H54 (cell line): Measurements from ENCODE around the gene ADAMTS17.
"Not testable (repeated sequence)": the region's sequence is repeated elsewhere in the genome, so short reads cannot be mapped to it uniquely, and the experiment has no call there.

Experiments
- DNase-seq: peaks from one replicate; pipeline ENCODE4 v3.0.0; 2011; ENCODE audit warnings: low spot score, mixed read lengths; ENCODE audit not compliant: insufficient read length
- FAIRE-seq: peaks from 3 replicates; lab custom pipeline; 2011; peaks lifted over from hg19 to GRCh38; lab: Jason Lieb, UNC
- POLR2A ChIP-seq: IDR thresholded peaks from 2 replicates; pipeline ENCODE4 v1.6.1; 2011; ENCODE audit warnings: low read depth, mild to moderate bottlenecking, low read length

ADAMTS17 gene

DNA sequence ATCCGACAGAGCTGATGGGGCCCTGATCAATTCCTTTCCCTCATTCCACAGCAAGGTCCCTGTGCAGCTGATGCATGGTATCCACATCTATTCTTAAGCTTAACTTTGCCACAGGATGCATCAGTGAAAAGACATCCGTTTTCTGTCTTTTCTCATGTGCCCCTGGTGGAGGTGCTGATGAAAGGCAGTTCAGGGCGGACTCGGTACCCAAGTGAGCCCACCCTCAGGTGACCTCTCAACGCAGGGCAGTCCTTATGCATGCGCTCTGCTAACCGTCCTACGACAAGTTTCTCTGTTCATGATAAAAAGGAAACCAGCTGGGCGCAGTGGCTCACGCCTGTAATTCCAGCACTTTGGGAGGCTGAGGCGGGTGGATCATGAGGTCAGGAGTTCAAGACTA is 251.4 kb downstream of the ADAMTS17 start:
- FAIRE-seq (no peak), DNase-seq (no peak)
- TF ChIP-seq POLR2A: no peak

DNA sequence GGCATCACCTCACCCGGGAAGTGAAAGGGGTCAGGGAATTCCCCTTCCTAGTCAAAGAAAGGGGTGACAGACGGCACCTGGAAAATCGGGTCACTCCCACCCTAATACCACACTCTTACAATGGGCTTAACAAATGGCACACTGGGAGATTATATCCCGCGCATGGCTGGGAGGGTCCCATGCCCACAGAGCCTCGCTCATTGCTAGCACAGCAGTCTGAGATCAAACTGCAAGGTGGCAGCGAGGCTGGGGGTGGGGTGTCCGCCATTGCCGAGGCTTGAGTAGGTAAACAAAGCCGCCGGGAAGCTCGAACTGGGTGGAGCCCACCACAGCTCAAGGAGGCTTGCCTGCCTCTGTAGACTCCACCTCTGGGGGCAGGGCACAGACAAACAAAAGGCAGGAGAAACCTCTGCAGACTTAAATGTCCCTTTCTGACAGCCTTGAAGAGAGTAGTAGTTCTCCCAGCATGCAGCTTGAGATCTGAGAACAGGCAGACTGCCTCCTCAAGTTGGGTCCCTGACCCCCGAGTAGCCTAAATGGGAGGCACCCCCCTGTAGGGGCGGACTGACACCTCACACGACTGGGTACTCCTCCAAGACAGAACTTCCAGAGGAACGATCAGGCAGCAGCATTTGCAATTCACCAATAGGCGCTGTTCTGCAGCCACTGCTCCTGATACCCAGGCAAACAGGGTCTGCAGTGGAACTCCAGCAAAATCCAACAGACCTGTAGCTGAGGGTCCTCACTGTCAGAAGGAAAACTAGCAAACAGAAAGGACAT is 257.5 kb downstream of the ADAMTS17 start:
- FAIRE-seq, DNase-seq: not testable (repeated sequence)

DNA sequence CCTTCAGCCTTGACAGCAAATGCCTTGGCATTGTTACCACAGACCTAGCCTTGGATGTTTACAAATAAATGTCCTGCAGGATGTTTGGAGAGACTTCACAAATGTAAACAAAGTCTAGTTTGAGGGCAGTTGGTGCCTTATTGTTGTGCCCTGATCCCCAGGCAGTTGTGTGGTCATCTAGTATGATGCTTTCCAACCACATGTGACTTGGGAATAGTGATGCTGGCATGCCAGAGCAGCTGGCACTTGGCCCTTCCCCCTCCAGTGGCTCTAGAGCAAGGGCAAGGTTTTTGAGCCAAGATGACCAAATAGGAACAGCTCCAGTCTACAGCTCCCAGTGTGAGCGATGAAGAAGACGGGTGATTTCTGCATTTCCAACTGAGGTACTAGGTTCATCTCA is 258.2 kb downstream of the ADAMTS17 start:
- FAIRE-seq (no peak), DNase-seq (no peak)
- no peak for TF ChIP-seq POLR2A

DNA sequence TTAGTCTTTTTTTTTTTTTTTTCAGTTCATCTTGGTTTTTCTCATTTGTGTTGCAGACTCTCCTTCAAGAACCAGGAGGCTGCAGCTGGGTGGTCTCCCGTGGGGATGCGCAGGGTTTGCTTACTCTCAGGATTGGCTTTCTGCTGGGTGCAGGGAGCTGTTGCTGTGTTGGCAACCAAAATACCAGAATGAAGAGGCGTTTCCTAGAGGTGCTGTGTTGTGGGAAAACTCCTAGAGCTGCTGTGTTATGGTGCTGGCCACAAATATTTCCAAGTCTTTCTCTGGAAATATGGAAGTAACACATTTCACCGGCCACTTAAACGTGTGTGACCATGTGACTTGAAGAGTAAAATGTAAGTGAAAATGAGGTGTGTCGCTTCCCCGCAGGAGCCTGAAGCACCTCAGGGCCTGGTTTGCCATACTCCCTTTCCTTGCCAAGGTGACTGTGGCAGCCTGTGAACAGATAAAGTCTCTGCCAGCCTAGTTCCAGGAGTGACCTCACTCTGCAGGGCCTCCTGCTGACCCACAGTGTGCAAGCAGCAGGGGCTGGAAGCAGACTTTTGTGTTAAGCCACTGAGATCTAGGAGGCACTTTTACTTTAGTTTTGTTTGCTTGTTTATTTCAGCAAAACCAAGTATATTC is 258.9 kb downstream of the ADAMTS17 start:
- no peak for FAIRE-seq

GRCh38 chr15:100081454-100081853 is 260.3 kb downstream of the ADAMTS17 start:
- FAIRE-seq: no peak
- DNase-seq: no peak
- no peak for TF ChIP-seq POLR2A

More for the DNA sequence above, 258.9 kb downstream of the ADAMTS17 start:
- no peak for DNase-seq
- no peak for TF ChIP-seq POLR2A

GRCh38 chr15:100078511-100079220 is 263.1 kb downstream of the ADAMTS17 start:
- FAIRE-seq (no peak), DNase-seq (no peak)
- TF ChIP-seq POLR2A: no peak

DNA sequence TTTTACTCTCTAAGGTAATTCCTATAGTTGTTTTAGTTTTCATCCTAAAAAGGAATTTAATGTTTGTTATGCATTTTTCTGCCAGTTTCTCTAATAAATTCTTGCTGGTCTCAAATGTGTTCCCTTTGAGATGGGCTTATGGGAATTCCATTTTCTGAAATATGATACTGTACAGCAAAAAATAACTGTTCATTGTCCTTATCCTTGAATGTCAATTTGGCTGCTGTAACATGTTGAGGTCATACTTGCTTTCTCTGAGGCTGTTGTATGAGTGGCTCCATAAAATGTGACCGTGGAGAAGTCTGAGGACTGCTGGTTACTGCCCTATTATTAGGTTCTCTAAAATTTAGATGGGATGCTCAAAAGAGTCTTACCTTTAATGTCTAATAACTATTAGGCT is 266.5 kb downstream of the ADAMTS17 start:
- no peak for FAIRE-seq
- no peak for TF ChIP-seq POLR2A
- no peak for DNase-seq

DNA sequence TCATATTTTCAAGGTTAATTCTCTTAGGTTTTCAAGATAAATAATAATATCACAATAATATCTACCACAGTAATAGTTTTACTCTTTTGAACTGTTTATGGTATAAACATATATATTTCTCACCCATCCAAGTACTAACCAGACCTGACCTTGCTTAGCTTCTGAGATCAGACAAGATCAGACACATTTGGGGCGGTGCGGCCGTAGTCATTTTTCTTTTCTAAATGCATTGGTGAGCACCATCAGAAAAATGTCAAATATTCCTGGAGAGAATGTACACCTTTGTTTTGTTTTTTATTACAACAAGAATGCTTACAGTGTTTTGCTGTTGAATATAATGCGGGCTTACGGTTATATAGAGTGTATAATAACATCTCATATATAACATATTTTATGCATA is 267.8 kb downstream of the ADAMTS17 start:
- TF ChIP-seq POLR2A: no peak
- DNase-seq (no peak), FAIRE-seq (no peak)

- DNase-seq, FAIRE-seq: not testable (repeated sequence)
Observed at GRCh38 chr15:100066521-100067280, 275.1 kb downstream of the ADAMTS17 start.

GRCh38 chr15:100061944-100062343 is 279.8 kb downstream of the ADAMTS17 start:
- DNase-seq (no peak), FAIRE-seq (no peak)
- no peak for TF ChIP-seq POLR2A

DNA sequence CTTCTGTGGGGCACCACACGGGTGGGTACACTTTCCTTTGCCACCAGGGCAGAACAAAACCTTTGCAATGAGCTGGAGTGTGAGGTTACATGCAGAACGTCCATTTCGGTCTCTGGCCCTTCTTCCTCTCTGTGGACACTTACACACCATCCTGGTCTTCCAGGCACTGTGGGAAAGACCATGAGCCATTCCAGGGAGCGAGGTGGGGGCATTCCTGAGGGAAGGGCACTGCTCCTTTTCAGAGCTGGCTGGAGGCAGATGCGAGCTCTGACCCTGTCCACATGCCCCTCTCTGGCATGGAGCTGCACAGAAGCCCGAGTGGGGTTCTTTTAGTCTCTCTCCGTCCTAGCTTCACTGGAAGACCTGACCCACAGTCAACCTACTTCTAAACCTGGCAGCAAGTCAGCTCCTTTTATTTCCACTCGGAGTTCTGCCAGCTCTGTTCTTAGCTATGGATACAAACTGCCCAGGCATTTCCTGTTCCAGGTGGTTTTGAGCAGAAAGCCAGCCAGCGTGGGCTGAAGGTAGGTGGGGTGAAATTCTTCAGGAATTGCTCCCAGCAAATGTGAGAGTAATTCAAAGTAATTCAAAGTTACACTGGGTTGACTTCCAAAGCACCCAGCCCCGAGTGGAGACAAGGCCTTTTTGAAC is 281.4 kb downstream of the ADAMTS17 start:
- FAIRE-seq (no peak), DNase-seq (no peak)
- TF ChIP-seq POLR2A: no peak

DNA sequence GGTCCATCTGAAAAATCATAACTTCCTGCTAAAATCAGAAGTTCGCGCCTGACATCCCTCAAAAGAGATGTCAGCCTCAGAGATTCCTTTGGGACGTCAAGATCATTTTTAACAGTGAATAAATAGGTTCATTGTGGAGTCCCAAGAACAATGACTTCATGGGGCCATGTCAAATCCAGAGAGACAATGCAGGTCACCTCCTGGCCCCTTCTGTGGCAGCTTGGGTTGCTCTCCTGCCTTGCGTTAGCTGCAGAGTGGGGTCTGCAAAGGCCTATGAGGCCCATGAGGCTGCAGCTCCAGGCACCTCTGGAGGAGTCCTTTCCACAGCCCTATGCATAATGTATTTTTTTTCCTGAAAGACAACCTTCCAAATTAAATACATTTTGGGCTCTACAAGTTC is 282.3 kb downstream of the ADAMTS17 start:
- FAIRE-seq: no peak
- no peak for TF ChIP-seq POLR2A
- DNase-seq: no peak

GRCh38 chr15:100059094-100059493 is 282.7 kb downstream of the ADAMTS17 start:
- DNase-seq: no peak
- FAIRE-seq: no peak
- TF ChIP-seq POLR2A: no peak
